Mesenchymal stem cell (in vitro differentiated cells and primary cell): ENCODE data around the gene INSYN2A.

Experiments used
- DNase-seq: peaks from one replicate; pipeline ENCODE4 v3.0.0-alpha.2; 2013
- H2AFZ ChIP-seq: one replicate; pipeline ENCODE4 v1.6.1; 2013; ENCODE audit warnings: low read depth, mild to moderate bottlenecking, control low read depth, inconsistent platforms, low read length, moderate library complexity
- H2AK5ac ChIP-seq: 2 replicates; pipeline ENCODE4 v1.6.1; 2013; ENCODE audit warnings: low read length, moderate library complexity, mild to moderate bottlenecking, inconsistent platforms; ENCODE audit not compliant: severe bottlenecking
- H2BK120ac ChIP-seq: one replicate; pipeline ENCODE4 v1.6.1; 2013; ENCODE audit warnings: low read depth, mild to moderate bottlenecking, inconsistent platforms, low read length, moderate library complexity
- H2BK12ac ChIP-seq, 2 experiments: one replicate each; pipeline ENCODE4 v1.6.1; 2013; ENCODE audit warnings: inconsistent platforms in 2 of 2, low read length in 2 of 2, mild to moderate bottlenecking in 2 of 2, moderate library complexity in 2 of 2, control low read depth in 1 of 2
- H2BK15ac ChIP-seq: one replicate; pipeline ENCODE4 v1.6.1; 2013; ENCODE audit warnings: mild to moderate bottlenecking, low read depth, inconsistent platforms; ENCODE audit not compliant: poor library complexity, severe bottlenecking
- H2BK5ac ChIP-seq: 2 replicates; pipeline ENCODE4 v1.6.1; 2013; ENCODE audit warnings: low read depth, mild to moderate bottlenecking, low read length, control low read depth, inconsistent platforms; ENCODE audit not compliant: poor library complexity, severe bottlenecking
- H3K14ac ChIP-seq, 2 experiments: one replicate each; pipeline ENCODE4 v1.6.1; 2013; ENCODE audit warnings: inconsistent platforms in 2 of 2, low read length in 2 of 2, control low read depth in 1 of 2, mild to moderate bottlenecking in 1 of 2, moderate library complexity in 1 of 2
- H3K18ac ChIP-seq, 2 experiments: one replicate each; pipeline ENCODE4 v1.6.1; 2013; ENCODE audit warnings: inconsistent platforms in 2 of 2, low read length in 2 of 2, control low read depth in 1 of 2, low read depth in 1 of 2, mild to moderate bottlenecking in 1 of 2
- H3K23ac ChIP-seq, 2 experiments: one replicate each; pipeline ENCODE4 v1.6.1; 2013; ENCODE audit warnings: inconsistent platforms in 2 of 2, low read length in 2 of 2, mild to moderate bottlenecking in 2 of 2, moderate library complexity in 2 of 2, control low read depth in 1 of 2
- H3K27ac ChIP-seq: 2 replicates; pipeline ENCODE4 v1.5.1; 2013; ENCODE audit warnings: mild to moderate bottlenecking, moderate library complexity, low read length, control low read depth, inconsistent platforms; ENCODE audit not compliant: poor library complexity, severe bottlenecking
- H3K27me3 ChIP-seq, 2 experiments: 2 replicates each; pipeline versions ENCODE4 v1.6.1 to v1.7.0; 2013; ENCODE audit warnings: low read length in 2 of 2, mild to moderate bottlenecking in 2 of 2, moderate library complexity in 2 of 2, control low read depth in 1 of 2, inconsistent platforms in 1 of 2; ENCODE audit not compliant: control insufficient read depth in 1 of 2, insufficient read depth in 1 of 2
- H3K36me3 ChIP-seq, 2 experiments: 2 replicates each; pipeline versions ENCODE4 v1.6.1 to v1.7.0; 2013; ENCODE audit warnings: low read length in 2 of 2, control low read depth in 1 of 2, inconsistent platforms in 1 of 2, low read depth in 1 of 2, mild to moderate bottlenecking in 1 of 2; ENCODE audit not compliant: insufficient read depth in 2 of 2, control insufficient read depth in 1 of 2
- H3K4ac ChIP-seq, 2 experiments: one replicate each; pipeline ENCODE4 v1.6.1; 2013; ENCODE audit warnings: inconsistent platforms in 2 of 2, low read length in 2 of 2, mild to moderate bottlenecking in 2 of 2, moderate library complexity in 2 of 2, control low read depth in 1 of 2, low read depth in 1 of 2
- H3K4me1 ChIP-seq: 2 replicates; pipeline ENCODE4 v1.6.1; 2013; ENCODE audit warnings: low read depth, low read length, control low read depth; ENCODE audit not compliant: control insufficient read depth, insufficient read depth
- H3K4me2 ChIP-seq: 2 replicates; pipeline ENCODE4 v1.6.1; 2013; ENCODE audit warnings: low read length, mild to moderate bottlenecking, inconsistent platforms; ENCODE audit not compliant: poor library complexity, severe bottlenecking
- H3K4me3 ChIP-seq, 2 experiments: 2 replicates each; pipeline versions ENCODE4 v1.5.1 to v1.7.0; 2013; ENCODE audit warnings: low read length in 2 of 2, mild to moderate bottlenecking in 2 of 2, control low read depth in 1 of 2, low read depth in 1 of 2; ENCODE audit not compliant: insufficient read depth in 1 of 2
- H3K79me1 ChIP-seq: replicated peaks from 2 replicates; pipeline ENCODE4 v1.6.1; 2013; ENCODE audit warnings: mild to moderate bottlenecking, control low read depth, low read length, inconsistent platforms; ENCODE audit not compliant: poor library complexity, severe bottlenecking
- H3K9ac ChIP-seq: 2 replicates; pipeline ENCODE4 v1.7.0; 2013; ENCODE audit warnings: mild to moderate bottlenecking, low read length, moderate library complexity
- H3K9me3 ChIP-seq: 2 replicates; pipeline ENCODE4 v1.7.0; 2013; ENCODE audit warnings: mild to moderate bottlenecking, low read length; ENCODE audit not compliant: control insufficient read depth
- H4K8ac ChIP-seq: one replicate; pipeline ENCODE4 v1.6.1; 2013; ENCODE audit warnings: inconsistent platforms, mild to moderate bottlenecking, low read length, moderate library complexity
- H4K91ac ChIP-seq: one replicate; pipeline ENCODE4 v1.6.1; 2013; ENCODE audit warnings: mild to moderate bottlenecking, low read length, inconsistent platforms
- WGBS: methylation state at CpG from one replicate; pipeline ENCODE4 v1.1.7; 2013; ENCODE audit warnings: mixed read lengths; 5-methylcytosine and 5-hydroxymethylcytosine counted together

INSYN2A gene

GRCh38 chr10:127194599-127194998 is 1.8 kb downstream of the INSYN2A start:
- Histone ChIP-seq H3K4me2 (peak overlapping the region; percentile 97), H2BK5ac (no peak overlapping the region), H3K27ac (no peak overlapping the region), H3K9ac (no peak overlapping the region), H4K91ac (no peak overlapping the region), H3K79me1 (peaks cover 16% of the 10 kb centered on the region), H4K8ac (no peak overlapping the region), H3K14ac (no peak overlapping the region), H2BK120ac (no peak overlapping the region), H3K27me3 (peaks cover 0 to 19% of the 10 kb centered on the region in 2 experiments), H3K9me3 (no peaks in the 10 kb centered on the region), H3K4ac (no peak overlapping the region), H3K4me1 (peaks cover 28% of the 10 kb centered on the region), H3K36me3 (peaks cover 0 to 7% of the 10 kb centered on the region in 2 experiments), H2AK5ac (no peak overlapping the region), H3K18ac (peak overlapping the region in 1 of 2 experiments; percentile 11), H2BK15ac (no peak overlapping the region), H3K4me3 (peak overlapping the region in 1 of 2 experiments; percentile 70), H2AFZ (no peak overlapping the region), H3K23ac (no peak overlapping the region), H2BK12ac (no peak overlapping the region)
- DNase-seq: no peak
- WGBS: 40% methylated on average over 16 of the region's 16 CpGs

- H2AFZ ChIP-seq: no peak overlapping the region
- H3K4me1 ChIP-seq: peaks cover 28% of the 10 kb centered on the region
- no peak overlapping the region for H3K9ac ChIP-seq
- no peak overlapping the region for H3K14ac ChIP-seq
- no peak overlapping the region for H3K4me3 ChIP-seq
- no peak overlapping the region for H2BK12ac ChIP-seq
- H3K18ac ChIP-seq: no peak overlapping the region
- H4K91ac ChIP-seq: no peak overlapping the region
- peaks cover 16% of the 10 kb centered on the region for H3K79me1 ChIP-seq
- H3K27me3 ChIP-seq: peaks cover 0 to 19% of the 10 kb centered on the region in 2 experiments
- H3K4me2 ChIP-seq: no peak overlapping the region
- H2BK120ac ChIP-seq: no peak overlapping the region
- no peaks in the 10 kb centered on the region for H3K9me3 ChIP-seq
- no peak overlapping the region for H2AK5ac ChIP-seq
- no peak overlapping the region for H2BK5ac ChIP-seq
- WGBS: no CpG with 5 or more reads among the region's 2 CpGs
- no peak overlapping the region for H4K8ac ChIP-seq
- H3K27ac ChIP-seq: no peak overlapping the region
- no peak overlapping the region for H2BK15ac ChIP-seq
- peaks cover 0 to 5% of the 10 kb centered on the region in 2 experiments for H3K36me3 ChIP-seq
- DNase-seq: no peak
- H3K23ac ChIP-seq: no peak overlapping the region
- no peak overlapping the region for H3K4ac ChIP-seq
Observed at GRCh38 chr10:127194111-127194510, 2.3 kb downstream of the INSYN2A start.

GRCh38 chr10:127193125-127193524 is 3.3 kb downstream of the INSYN2A start:
- H2BK5ac ChIP-seq: no peak overlapping the region
- no peak overlapping the region for H4K91ac ChIP-seq
- no peak overlapping the region for H2BK15ac ChIP-seq
- H2AK5ac ChIP-seq: no peak overlapping the region
- H2BK12ac ChIP-seq: no peak overlapping the region
- peaks cover 28% of the 10 kb centered on the region for H3K4me1 ChIP-seq
- peaks cover 0 to 19% of the 10 kb centered on the region in 2 experiments for H3K27me3 ChIP-seq
- no peak overlapping the region for H2AFZ ChIP-seq
- H3K9me3 ChIP-seq: no peaks in the 10 kb centered on the region
- no peak overlapping the region for H3K9ac ChIP-seq
- no peak overlapping the region for H3K27ac ChIP-seq
- peaks cover 0 to 14% of the 10 kb centered on the region in 2 experiments for H3K36me3 ChIP-seq
- DNase-seq: peak; percentile 22
- H3K79me1 ChIP-seq: peaks cover 16% of the 10 kb centered on the region
- no peak overlapping the region for H2BK120ac ChIP-seq
- H3K23ac ChIP-seq: no peak overlapping the region
- no peak overlapping the region for H3K18ac ChIP-seq
- WGBS: 72% methylated on average over 7 of the region's 7 CpGs
- H3K4me3 ChIP-seq: no peak overlapping the region
- H4K8ac ChIP-seq: no peak overlapping the region
- H3K14ac ChIP-seq: no peak overlapping the region
- H3K4me2 ChIP-seq: no peak overlapping the region
- H3K4ac ChIP-seq: no peak overlapping the region

GRCh38 chr10:127190427-127190826 is 6.0 kb downstream of the INSYN2A start:
- no peak overlapping the region for H3K18ac ChIP-seq
- H4K91ac ChIP-seq: no peak overlapping the region
- H2AFZ ChIP-seq: no peak overlapping the region
- no peak overlapping the region for H3K27ac ChIP-seq
- H2BK15ac ChIP-seq: no peak overlapping the region
- H4K8ac ChIP-seq: no peak overlapping the region
- WGBS: 97% methylated on average over 2 of the region's 5 CpGs
- no peak overlapping the region for H3K14ac ChIP-seq
- H3K4me2 ChIP-seq: no peak overlapping the region
- no peak overlapping the region for H3K4me3 ChIP-seq
- peaks cover 0 to 5% of the 10 kb centered on the region in 2 experiments for H3K27me3 ChIP-seq
- no peak overlapping the region for H2BK120ac ChIP-seq
- H3K9me3 ChIP-seq: no peaks in the 10 kb centered on the region
- peaks cover 4% of the 10 kb centered on the region for H3K79me1 ChIP-seq
- H2BK12ac ChIP-seq: no peak overlapping the region
- H3K36me3 ChIP-seq: peaks cover 0 to 18% of the 10 kb centered on the region in 2 experiments
- no peak for DNase-seq
- H3K9ac ChIP-seq: no peak overlapping the region
- H3K4ac ChIP-seq: no peak overlapping the region
- no peak overlapping the region for H2AK5ac ChIP-seq
- H2BK5ac ChIP-seq: no peak overlapping the region
- H3K23ac ChIP-seq: no peak overlapping the region
- H3K4me1 ChIP-seq: peaks cover 10% of the 10 kb centered on the region
